ENCODE results near the gene DTX2.

GRCh38 chr7:76514926-76515771 lies 53.6 kb downstream of the DTX2 start:
- TF ChIP-seq CTCF (conservative IDR thresholded peaks at IDR 0.05 in 1 of 2, IDR thresholded peaks at IDR 0.05 in 1 of 2; ENCODE audit: extremely low read depth in 1 of 2, insufficient read depth in 1 of 2, low read depth in 1 of 2, low read length in 2 of 2) = peak in 1 of 2 donors; percentile 1
- no peak for TF ChIP-seq EZH2 (IDR thresholded peaks at IDR 0.05; ENCODE audit: borderline replicate concordance, low read length)

All from mammary epithelial cell (primary cell).